ENCODE measurements around the gene ITIH5.
A peak's percentile ranks its signal among the peaks of the same experiment; 100 is the strongest.

Gene ITIH5

GRCh38 chr10:7523656-7524055 lies 143.1 kb downstream of the ITIH5 start:
- DNase-seq (ENCODE audit: low spot score): peak; percentile 49
- peak; percentile 34 for FAIRE-seq

GRCh38 chr10:7520507-7521485 lies 146.0 kb downstream of the ITIH5 start:
- FAIRE-seq (peak; percentile 94), DNase-seq (ENCODE audit: low spot score) (peak; percentile 69)

GRCh38 chr10:7519351-7519750 lies 147.4 kb downstream of the ITIH5 start:
- FAIRE-seq (peak; percentile 93), DNase-seq (ENCODE audit: low spot score) (peak; percentile 78)

- no peak for FAIRE-seq
- no peak for DNase-seq (ENCODE audit: low spot score)
Observed at GRCh38 chr10:7518693-7519092, 148.1 kb downstream of the ITIH5 start.

- FAIRE-seq (no peak), DNase-seq (ENCODE audit: low spot score) (no peak)
Observed at GRCh38 chr10:7515439-7515838, 151.3 kb downstream of the ITIH5 start.

- FAIRE-seq: no peak
- no peak for DNase-seq (ENCODE audit: low spot score)
Observed at GRCh38 chr10:7513936-7514335, 152.8 kb downstream of the ITIH5 start.

- no peak for FAIRE-seq
Observed at GRCh38 chr10:7513455-7513854, 153.3 kb downstream of the ITIH5 start.

GRCh38 chr10:7512487-7512886 lies 154.3 kb downstream of the ITIH5 start:
- no peak for FAIRE-seq
- no peak for DNase-seq (ENCODE audit: low spot score)

More at GRCh38 chr10:7513455-7513854, 153.3 kb downstream of the ITIH5 start:
- DNase-seq (ENCODE audit: low spot score): no peak

- DNase-seq (ENCODE audit: low spot score): no peak
- no peak for FAIRE-seq
Observed at GRCh38 chr10:7511612-7512011, 155.2 kb downstream of the ITIH5 start.
